ENCODE measurements around the gene LRRC45.

LRRC45 gene

DNA sequence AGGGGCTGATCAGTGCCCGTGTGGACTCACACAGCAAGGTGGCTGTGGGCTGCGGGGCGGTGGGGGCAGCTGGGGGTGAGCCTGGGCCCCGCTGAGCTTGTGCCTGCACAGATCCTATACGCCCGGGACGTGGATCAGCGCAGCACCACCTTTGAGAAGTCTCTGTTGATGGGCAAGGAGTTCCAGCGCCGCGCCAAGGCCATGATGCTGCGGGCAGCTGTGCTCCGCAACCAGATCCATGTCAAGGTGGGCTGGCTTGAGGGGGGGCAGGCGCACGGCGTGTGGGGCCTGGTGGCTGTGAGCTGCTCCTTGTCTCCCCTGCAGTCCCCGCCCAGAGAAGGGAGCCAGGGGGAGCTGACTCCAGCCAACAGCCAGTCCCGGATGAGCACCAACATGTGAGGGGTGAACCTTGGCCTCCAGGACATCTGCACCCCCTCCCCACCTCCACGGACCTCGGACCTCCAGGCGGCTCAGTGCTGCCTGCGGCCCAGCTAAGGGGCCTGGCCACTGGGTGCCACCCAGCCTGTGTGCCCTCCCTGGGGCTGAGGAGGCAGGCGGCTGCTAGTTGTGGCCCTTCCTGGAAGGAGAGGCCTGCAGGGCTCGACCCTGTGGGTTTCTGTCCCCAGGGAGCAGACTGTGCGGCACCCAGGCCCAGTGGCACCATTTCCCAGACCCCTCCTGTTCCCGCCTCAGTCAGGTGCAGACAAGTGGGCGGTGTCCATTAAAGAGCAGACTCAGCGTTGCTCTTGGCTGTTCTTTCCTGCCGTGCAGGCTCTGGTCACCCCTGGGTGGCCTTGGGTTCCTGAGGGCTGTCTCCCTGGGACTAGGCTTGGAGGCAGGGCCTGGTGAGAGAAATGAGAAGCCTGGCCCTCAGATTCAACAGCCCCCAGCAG lies 33.9 kb downstream of the LRRC45 start:
- H3K4me3 ChIP-seq (ENCODE audit: low read length in 2 of 2): no peak overlapping the region
- no peaks in the 10 kb centered on the region for H3K27me3 ChIP-seq (ENCODE audit: control insufficient read depth in 2 of 2, insufficient read depth in 2 of 2, low read length in 2 of 2)
- peaks cover 10 to 14% of the 10 kb centered on the region in 2 donors for H3K4me1 ChIP-seq (ENCODE audit: control insufficient read depth in 2 of 2, insufficient read depth in 2 of 2, low read length in 2 of 2)
- H3K27ac ChIP-seq (ENCODE audit: low read depth in 2 of 2, low read length in 2 of 2): no peak overlapping the region
- peaks cover 61 to 68% of the 10 kb centered on the region in 2 donors for H3K36me3 ChIP-seq (ENCODE audit: control insufficient read depth in 2 of 2, insufficient read depth in 2 of 2, low read length in 2 of 2)
- no peak overlapping the region for H3K9ac ChIP-seq (ENCODE audit: low read depth in 1 of 2, low read length in 2 of 2)
- H3K9me3 ChIP-seq (ENCODE audit: control insufficient read depth in 2 of 2, low read length in 2 of 2): no peaks in the 10 kb centered on the region

DNA sequence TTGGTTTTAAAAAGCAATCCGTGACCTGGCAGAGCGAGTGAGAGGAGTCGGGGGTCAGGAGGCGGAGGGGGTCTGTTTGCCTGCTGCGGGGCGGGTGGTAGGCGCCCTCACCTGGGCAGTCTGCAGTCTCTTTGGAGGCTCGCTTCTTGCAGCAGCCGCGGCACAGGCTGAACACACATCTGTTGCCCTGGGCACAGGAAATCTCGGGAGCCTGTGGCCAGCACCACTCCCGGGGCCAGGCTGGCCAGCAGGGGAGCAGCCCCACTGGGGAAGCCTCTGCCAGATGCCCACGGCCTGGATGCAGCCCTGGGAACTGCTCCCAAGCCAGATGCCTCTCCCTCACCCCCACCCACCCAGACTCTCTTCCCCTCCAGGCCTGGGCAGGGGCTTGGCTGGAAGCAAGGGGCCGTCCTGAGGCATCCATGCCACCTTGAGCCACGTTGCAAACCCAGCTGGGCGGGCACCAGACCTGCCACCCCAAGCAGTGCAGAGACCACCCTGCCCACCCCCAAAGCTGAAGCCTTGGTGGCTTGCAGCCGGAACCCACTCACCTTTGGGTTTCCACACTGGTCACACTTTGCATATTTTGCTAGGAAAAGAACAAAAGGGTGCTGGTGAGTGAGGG lies 35.2 kb downstream of the LRRC45 start:
- H3K9ac ChIP-seq (ENCODE audit: low read depth in 1 of 2, low read length in 2 of 2): no peak overlapping the region
- peaks cover 0 to 2% of the 10 kb centered on the region in 2 donors for H3K4me1 ChIP-seq (ENCODE audit: control insufficient read depth in 2 of 2, insufficient read depth in 2 of 2, low read length in 2 of 2)
- no peak overlapping the region for H3K4me3 ChIP-seq (ENCODE audit: low read length in 2 of 2)
- H3K27ac ChIP-seq (ENCODE audit: low read depth in 2 of 2, low read length in 2 of 2): no peak overlapping the region
- no peaks in the 10 kb centered on the region for H3K27me3 ChIP-seq (ENCODE audit: control insufficient read depth in 2 of 2, insufficient read depth in 2 of 2, low read length in 2 of 2)
- no peaks in the 10 kb centered on the region for H3K9me3 ChIP-seq (ENCODE audit: control insufficient read depth in 2 of 2, low read length in 2 of 2)
- peaks cover 71 to 72% of the 10 kb centered on the region in 2 donors for H3K36me3 ChIP-seq (ENCODE audit: control insufficient read depth in 2 of 2, insufficient read depth in 2 of 2, low read length in 2 of 2)

- no peak overlapping the region for H3K4me3 ChIP-seq (ENCODE audit: low read length in 2 of 2)
- no peaks in the 10 kb centered on the region for H3K27me3 ChIP-seq (ENCODE audit: control insufficient read depth in 2 of 2, insufficient read depth in 2 of 2, low read length in 2 of 2)
- H3K9ac ChIP-seq (ENCODE audit: low read depth in 1 of 2, low read length in 2 of 2): no peak overlapping the region
- peaks cover 74 to 75% of the 10 kb centered on the region in 2 donors for H3K36me3 ChIP-seq (ENCODE audit: control insufficient read depth in 2 of 2, insufficient read depth in 2 of 2, low read length in 2 of 2)
- peaks cover 0 to under 1% of the 10 kb centered on the region in 2 donors for H3K4me1 ChIP-seq (ENCODE audit: control insufficient read depth in 2 of 2, insufficient read depth in 2 of 2, low read length in 2 of 2)
- H3K27ac ChIP-seq (ENCODE audit: low read depth in 2 of 2, low read length in 2 of 2): no peak overlapping the region
- H3K9me3 ChIP-seq (ENCODE audit: control insufficient read depth in 2 of 2, low read length in 2 of 2): no peaks in the 10 kb centered on the region
Measured at GRCh38 chr17:82058855-82059249, 35.7 kb downstream of the LRRC45 start.

DNA sequence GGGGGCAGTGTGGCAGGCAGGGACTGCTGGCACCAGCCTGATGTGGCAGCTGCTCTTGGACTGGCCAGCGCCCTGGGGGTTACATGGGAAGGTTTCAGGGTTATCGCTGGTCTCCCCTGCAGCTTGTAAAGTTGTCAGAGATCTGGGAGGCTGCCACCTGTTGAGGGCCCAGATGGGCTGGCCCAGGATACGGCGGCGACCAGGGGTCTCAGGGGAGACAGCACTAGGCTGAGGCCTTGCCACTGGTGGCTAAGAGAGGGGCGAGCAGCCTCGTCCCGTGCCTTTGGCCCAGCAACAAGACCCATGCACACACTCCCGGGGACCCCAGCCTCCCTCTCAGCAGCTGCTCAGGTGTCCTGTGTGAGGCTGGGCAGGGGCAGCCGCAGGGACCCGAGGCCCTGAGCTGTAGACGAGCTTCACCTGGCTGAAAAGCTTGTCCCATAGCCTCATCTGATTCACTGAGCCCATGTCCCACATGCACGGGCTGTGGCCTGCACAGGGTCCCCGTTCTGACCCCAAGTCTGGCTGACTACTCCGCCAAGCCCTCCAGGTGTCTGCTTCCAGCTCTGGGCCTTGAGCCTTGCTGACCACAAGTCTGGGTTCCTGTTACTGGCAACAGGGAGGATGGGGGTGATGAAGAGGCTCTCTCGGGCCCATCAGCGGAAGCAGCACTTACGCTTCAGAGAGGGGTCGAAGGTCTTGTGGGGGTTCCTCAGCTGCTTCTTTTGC lies 36.3 kb downstream of the LRRC45 start:
- H3K4me1 ChIP-seq (ENCODE audit: control insufficient read depth in 2 of 2, insufficient read depth in 2 of 2, low read length in 2 of 2): peaks cover 4 to 6% of the 10 kb centered on the region in 2 donors
- H3K9me3 ChIP-seq (ENCODE audit: control insufficient read depth in 2 of 2, low read length in 2 of 2): no peaks in the 10 kb centered on the region
- H3K36me3 ChIP-seq (ENCODE audit: control insufficient read depth in 2 of 2, insufficient read depth in 2 of 2, low read length in 2 of 2): peaks cover 69 to 71% of the 10 kb centered on the region in 2 donors
- H3K9ac ChIP-seq (ENCODE audit: low read depth in 1 of 2, low read length in 2 of 2): no peak overlapping the region
- H3K27me3 ChIP-seq (ENCODE audit: control insufficient read depth in 2 of 2, insufficient read depth in 2 of 2, low read length in 2 of 2): no peaks in the 10 kb centered on the region
- no peak overlapping the region for H3K27ac ChIP-seq (ENCODE audit: low read depth in 2 of 2, low read length in 2 of 2)
- no peak overlapping the region for H3K4me3 ChIP-seq (ENCODE audit: low read length in 2 of 2)

GRCh38 chr17:82060001-82060380 lies 36.9 kb downstream of the LRRC45 start:
- Histone ChIP-seq H3K27me3 (ENCODE audit: control insufficient read depth in 2 of 2, insufficient read depth in 2 of 2, low read length in 2 of 2) (no peaks in the 10 kb centered on the region), H3K9me3 (ENCODE audit: control insufficient read depth in 2 of 2, low read length in 2 of 2) (no peaks in the 10 kb centered on the region), H3K4me1 (ENCODE audit: control insufficient read depth in 2 of 2, insufficient read depth in 2 of 2, low read length in 2 of 2) (peaks cover 10 to 12% of the 10 kb centered on the region in 2 donors), H3K9ac (ENCODE audit: low read depth in 1 of 2, low read length in 2 of 2) (no peak overlapping the region), H3K27ac (ENCODE audit: low read depth in 2 of 2, low read length in 2 of 2) (no peak overlapping the region), H3K36me3 (ENCODE audit: control insufficient read depth in 2 of 2, insufficient read depth in 2 of 2, low read length in 2 of 2) (peaks cover 64 to 66% of the 10 kb centered on the region in 2 donors), H3K4me3 (ENCODE audit: low read length in 2 of 2) (no peak overlapping the region)

- Histone ChIP-seq H3K4me3 (ENCODE audit: low read length in 2 of 2) (no peak overlapping the region), H3K9me3 (ENCODE audit: control insufficient read depth in 2 of 2, low read length in 2 of 2) (no peaks in the 10 kb centered on the region), H3K27ac (ENCODE audit: low read depth in 2 of 2, low read length in 2 of 2) (no peak overlapping the region), H3K4me1 (ENCODE audit: control insufficient read depth in 2 of 2, insufficient read depth in 2 of 2, low read length in 2 of 2) (peaks cover 11 to 12% of the 10 kb centered on the region in 2 donors), H3K9ac (ENCODE audit: low read depth in 1 of 2, low read length in 2 of 2) (no peak overlapping the region), H3K36me3 (ENCODE audit: control insufficient read depth in 2 of 2, insufficient read depth in 2 of 2, low read length in 2 of 2) (peaks cover 60 to 63% of the 10 kb centered on the region in 2 donors), H3K27me3 (ENCODE audit: control insufficient read depth in 2 of 2, insufficient read depth in 2 of 2, low read length in 2 of 2) (no peaks in the 10 kb centered on the region)
Measured at GRCh38 chr17:82060614-82061013, 37.5 kb downstream of the LRRC45 start.

DNA sequence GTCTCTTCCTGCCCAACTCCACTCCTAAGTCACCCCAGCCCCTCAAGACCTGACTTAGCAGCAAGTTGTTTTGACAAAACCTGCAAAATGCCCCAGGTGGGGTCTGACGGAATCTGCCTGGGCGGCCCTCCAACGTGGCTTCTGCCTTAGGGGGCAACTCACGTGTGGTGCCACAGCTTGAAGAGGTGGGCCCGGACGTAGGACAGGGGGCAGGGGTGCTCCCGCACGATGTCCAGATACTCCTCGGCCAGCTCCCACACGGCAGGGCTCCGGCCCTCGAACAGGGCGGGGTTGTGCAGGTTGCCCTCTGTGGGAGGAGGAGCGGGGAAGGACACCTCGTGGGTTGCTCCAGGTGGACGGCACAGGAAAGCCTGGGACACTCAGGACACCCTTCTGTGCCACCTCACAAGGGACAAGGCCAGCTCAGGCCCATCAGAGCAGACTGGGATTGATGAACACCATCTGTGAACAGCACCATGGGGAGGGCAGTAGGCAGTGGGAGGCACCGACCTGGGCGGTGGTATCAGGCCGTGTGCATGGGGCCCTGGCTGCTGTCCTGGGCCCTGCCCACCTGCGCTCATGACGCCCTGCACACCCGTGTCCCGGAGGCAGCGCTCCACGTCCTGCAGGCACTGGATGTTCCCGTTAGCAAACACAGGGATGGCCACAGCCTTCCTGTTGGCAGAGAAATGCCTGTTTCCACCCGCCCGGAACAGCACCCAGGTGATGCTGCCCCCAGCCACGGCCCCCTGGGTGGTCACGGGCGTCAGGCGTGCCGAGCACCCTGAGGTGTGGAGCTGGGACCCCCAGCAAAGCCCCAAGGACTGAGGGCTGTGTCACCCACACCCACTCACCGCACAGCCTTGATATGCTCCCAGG lies 38.2 kb downstream of the LRRC45 start:
- H3K9ac ChIP-seq (ENCODE audit: low read depth in 1 of 2, low read length in 2 of 2): no peak overlapping the region
- H3K27ac ChIP-seq (ENCODE audit: low read depth in 2 of 2, low read length in 2 of 2): no peak overlapping the region
- H3K9me3 ChIP-seq (ENCODE audit: control insufficient read depth in 2 of 2, low read length in 2 of 2): no peaks in the 10 kb centered on the region
- H3K36me3 ChIP-seq (ENCODE audit: control insufficient read depth in 2 of 2, insufficient read depth in 2 of 2, low read length in 2 of 2): peaks cover 54 to 57% of the 10 kb centered on the region in 2 donors
- no peak overlapping the region for H3K4me3 ChIP-seq (ENCODE audit: low read length in 2 of 2)
- peaks cover 12 to 15% of the 10 kb centered on the region in 2 donors for H3K4me1 ChIP-seq (ENCODE audit: control insufficient read depth in 2 of 2, insufficient read depth in 2 of 2, low read length in 2 of 2)
- H3K27me3 ChIP-seq (ENCODE audit: control insufficient read depth in 2 of 2, insufficient read depth in 2 of 2, low read length in 2 of 2): no peaks in the 10 kb centered on the region

DNA sequence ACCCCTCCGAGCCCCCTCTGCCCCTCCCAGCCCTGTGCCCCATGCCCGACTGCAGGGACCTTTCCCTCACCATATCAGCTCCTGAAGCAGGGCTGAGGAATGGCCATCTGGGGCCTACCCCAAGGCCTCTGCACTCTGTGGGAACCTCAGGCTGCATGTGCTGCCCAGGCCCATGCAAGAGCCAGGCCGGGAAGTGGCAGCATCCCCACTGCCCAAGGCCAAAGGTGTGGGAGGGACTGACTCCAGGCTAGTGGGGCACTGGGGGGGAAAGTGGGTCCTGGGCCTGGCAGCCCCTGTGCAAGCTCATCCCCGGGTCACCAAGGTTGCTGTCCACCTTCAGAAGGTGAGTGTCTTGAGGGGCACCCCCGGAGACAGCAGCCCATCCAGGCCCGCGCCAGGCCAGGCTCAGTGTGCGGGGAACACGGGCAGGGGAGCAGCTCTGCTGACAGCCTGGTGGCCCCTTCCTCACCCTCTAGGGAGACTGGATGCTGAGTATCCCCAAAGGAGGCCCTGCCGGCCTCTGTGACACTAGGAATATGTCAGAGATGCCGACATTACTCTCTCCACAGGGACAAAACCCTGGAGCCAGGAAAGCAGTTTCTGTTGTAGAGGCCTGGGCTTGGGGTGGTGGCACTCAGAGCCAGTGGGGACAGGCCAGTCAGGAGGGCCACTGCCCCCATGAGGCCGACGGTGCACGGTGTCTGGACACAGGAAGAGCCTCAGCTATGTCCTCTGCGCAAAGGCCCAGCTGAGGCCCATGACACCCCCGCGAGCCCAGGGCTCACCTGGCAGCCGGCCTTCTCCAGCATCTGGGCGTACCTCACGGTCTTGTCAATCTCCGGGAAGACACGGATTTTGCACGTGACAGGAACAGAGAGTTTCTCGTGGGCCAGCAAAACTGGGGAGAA lies 39.2 kb downstream of the LRRC45 start:
- Histone ChIP-seq H3K27me3 (ENCODE audit: control insufficient read depth in 2 of 2, insufficient read depth in 2 of 2, low read length in 2 of 2) (no peaks in the 10 kb centered on the region), H3K27ac (ENCODE audit: low read depth in 2 of 2, low read length in 2 of 2) (no peak overlapping the region), H3K4me1 (ENCODE audit: control insufficient read depth in 2 of 2, insufficient read depth in 2 of 2, low read length in 2 of 2) (peaks cover 12 to 17% of the 10 kb centered on the region in 2 donors), H3K9ac (ENCODE audit: low read depth in 1 of 2, low read length in 2 of 2) (no peak overlapping the region), H3K9me3 (ENCODE audit: control insufficient read depth in 2 of 2, low read length in 2 of 2) (no peaks in the 10 kb centered on the region), H3K36me3 (ENCODE audit: control insufficient read depth in 2 of 2, insufficient read depth in 2 of 2, low read length in 2 of 2) (peaks cover 45 to 52% of the 10 kb centered on the region in 2 donors), H3K4me3 (ENCODE audit: low read length in 2 of 2) (no peak overlapping the region)

DNA sequence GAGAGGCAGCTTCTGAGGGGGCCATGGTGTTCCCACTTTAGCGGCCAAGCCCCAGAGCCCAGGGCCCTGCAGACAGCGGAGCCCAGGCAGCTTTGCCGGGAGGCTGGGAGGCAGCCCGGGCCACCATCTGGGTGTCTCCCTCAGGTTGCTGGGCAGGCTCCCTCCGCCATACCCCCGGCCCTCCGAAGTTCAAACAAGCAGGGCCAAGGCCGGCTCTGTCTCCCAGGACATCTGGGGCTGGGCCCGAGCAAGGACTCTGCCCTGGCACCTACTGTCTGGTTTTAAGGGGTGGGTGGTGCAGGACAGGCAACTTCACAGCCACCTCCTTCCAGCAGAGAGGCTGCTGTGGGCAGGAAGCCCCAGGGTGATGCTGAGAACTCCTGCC lies 39.9 kb downstream of the LRRC45 start:
- Histone ChIP-seq H3K36me3 (ENCODE audit: control insufficient read depth in 2 of 2, insufficient read depth in 2 of 2, low read length in 2 of 2) (peaks cover 40 to 49% of the 10 kb centered on the region in 2 donors), H3K9me3 (ENCODE audit: control insufficient read depth in 2 of 2, low read length in 2 of 2) (no peaks in the 10 kb centered on the region), H3K4me1 (ENCODE audit: control insufficient read depth in 2 of 2, insufficient read depth in 2 of 2, low read length in 2 of 2) (peaks cover 12 to 17% of the 10 kb centered on the region in 2 donors), H3K9ac (ENCODE audit: low read depth in 1 of 2, low read length in 2 of 2) (no peak overlapping the region), H3K27ac (ENCODE audit: low read depth in 2 of 2, low read length in 2 of 2) (no peak overlapping the region), H3K27me3 (ENCODE audit: control insufficient read depth in 2 of 2, insufficient read depth in 2 of 2, low read length in 2 of 2) (no peaks in the 10 kb centered on the region), H3K4me3 (ENCODE audit: low read length in 2 of 2) (no peak overlapping the region)
